H1 (cell line): Measurements from ENCODE around the gene RPRD2. TPM values are rescaled to one million over a fixed set of nuclear protein-coding genes. Genes with fewer than 3 reads are reported as not detected.

Source experiments
- KDM4A ChIP-seq: IDR thresholded peaks from one replicate; pipeline ENCODE4 v1.7.1; 2012; ENCODE audit warnings: low read depth, mild to moderate bottlenecking, moderate library complexity, low read length, inconsistent platforms; ENCODE audit not compliant: severe bottlenecking
- NRF1 ChIP-seq: IDR thresholded peaks from 2 replicates; pipeline ENCODE4 v1.6.1; 2011; ENCODE audit warnings: mild to moderate bottlenecking, low read depth, low read length, improper control_type of control experiment
- SAP30 ChIP-seq: fragments of 300-600 bp; sonication (generic); IDR thresholded peaks from 2 replicates; pipeline ENCODE4 v1.7.1; 2012; ENCODE audit warnings: low read length, moderate library complexity, mild to moderate bottlenecking, inconsistent platforms; ENCODE audit not compliant: insufficient read depth, insufficient replicate concordance
- SIN3A ChIP-seq, 2 experiments: IDR thresholded peaks in 1 of 2; conservative IDR thresholded peaks in 1 of 2; 2 replicates each; pipeline ENCODE4 v1.6.1; 2011 to 2012; ENCODE audit warnings: low read length in 2 of 2, improper control_type of control experiment in 1 of 2, low read depth in 1 of 2, mild to moderate bottlenecking in 1 of 2
- polyA plus RNA-seq, 7 experiments: library from polyadenylated mRNA; depleted of rRNA in 3 of 7; stranded (reverse) in 5 of 7; unstranded in 2 of 7; fragments of >200 nt in 5 of 7; fragments of 200-250 nt in 2 of 7; gene quantifications; 1 replicate in 5 of 7; 2 replicates in 1 of 7; 4 replicates in 1 of 7; pipeline versions ENCODE4 v1.2.1 to v1.2.3, GENCODE V29; 2011 to 2013; ENCODE audit warnings: missing spikeins in 2 of 7, mixed read lengths in 2 of 7
- total RNA-seq: library from RNA; stranded (reverse); fragmentation: NEBNext Ultra II Directional; extraction: Animal tissue kit (Norgen Biotek cat#: 25700); gene quantifications from 2 replicates; pipeline ENCODE4 v1.2.1, GENCODE V29; 2021

RPRD2 gene
- total and polyA plus RNA-seq, 2 of the 8 experiments (the other 6 are each of a cell fraction or from before 2014, with no cell fraction given) = 14.4 to 32.4 TPM

GRCh38 chr1:150322310-150322709 is 41.6 kb upstream of the RPRD2 start (continued):
- no peak for TF ChIP-seq NRF1
- no peak for TF ChIP-seq SIN3A (conservative IDR thresholded peaks at IDR 0.05 in 1 of 2, IDR thresholded peaks at IDR 0.05 in 1 of 2; ENCODE audit: low read depth in 1 of 2, low read length in 2 of 2)
- TF ChIP-seq SAP30 = no peak
- TF ChIP-seq KDM4A = no peak
